ENCODE measurements around the gene PCSK6.
A peak's percentile ranks its signal among the peaks of the same experiment; 100 is the strongest.
"Not testable (repeated sequence)": the region's sequence is repeated elsewhere in the genome, so short reads cannot be mapped to it uniquely, and the experiment has no call there.

PCSK6 gene

DNA sequence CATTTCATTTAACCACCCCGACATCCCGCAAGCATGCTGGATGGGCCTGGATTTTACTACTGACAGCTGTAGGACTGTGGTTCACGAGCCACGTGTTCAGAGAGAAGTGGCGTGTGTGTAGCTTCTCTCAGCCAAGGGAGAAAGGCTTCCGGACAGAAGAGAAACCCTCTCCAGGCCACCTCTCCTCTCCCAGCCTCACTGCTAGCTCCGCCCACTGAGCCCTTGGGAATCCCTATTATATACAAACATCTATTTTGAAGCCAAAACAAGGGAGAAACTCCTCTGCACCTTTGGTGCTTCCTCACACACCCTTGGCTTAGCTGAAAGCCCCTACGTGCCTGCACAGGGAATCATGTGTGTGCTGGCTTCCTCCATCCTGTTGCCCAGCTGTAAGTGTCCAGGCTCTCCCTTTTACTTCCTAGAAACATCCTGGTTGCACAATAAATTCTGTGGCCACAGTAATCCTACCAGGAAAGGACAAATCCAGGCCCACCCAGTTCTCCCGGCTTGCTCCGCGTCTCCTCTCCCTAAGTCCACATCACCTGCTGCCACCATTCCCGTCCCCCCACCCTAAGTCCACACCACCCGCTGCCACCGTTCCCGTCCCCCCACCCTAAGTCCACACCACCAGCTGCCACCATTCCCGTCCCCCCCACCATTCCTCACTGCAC, 30.5 kb downstream of the PCSK6 start:
- no peak for DNase-seq

DNA sequence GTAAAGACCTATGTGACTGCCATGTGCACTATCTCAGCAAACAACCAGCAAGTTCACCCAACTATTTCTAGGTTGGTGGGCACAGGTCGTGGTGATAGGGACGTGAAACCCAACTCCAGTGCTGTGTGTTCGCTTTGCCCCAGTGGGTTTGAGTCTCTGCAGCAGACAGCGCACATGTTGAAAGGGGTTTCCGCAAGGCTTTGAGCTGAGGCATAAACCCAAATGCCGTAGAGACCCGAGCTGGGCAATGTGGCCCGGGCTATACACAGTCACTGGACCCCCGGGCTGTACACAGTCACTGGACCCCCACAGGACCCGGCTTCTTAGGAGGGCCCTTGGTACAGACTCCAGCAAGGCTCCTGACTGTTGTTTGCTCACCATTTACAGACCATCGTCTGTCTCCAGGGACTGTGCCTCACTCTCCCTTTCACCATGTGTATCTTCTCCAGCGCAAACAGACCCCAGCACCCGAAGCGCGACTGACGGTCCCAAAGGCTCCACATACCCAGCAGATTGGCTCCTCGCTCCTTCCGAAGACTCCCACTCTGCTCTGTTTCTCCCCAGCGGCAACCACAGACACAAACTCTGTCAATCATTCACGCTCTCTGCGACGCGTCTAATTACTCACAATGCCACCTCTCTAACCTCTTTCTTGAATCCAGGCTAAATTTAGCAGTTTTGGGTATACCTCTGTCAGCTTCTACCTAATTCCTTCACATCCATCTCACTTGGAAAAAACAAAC, 31.2 kb downstream of the PCSK6 start:
- no peak for DNase-seq

DNA sequence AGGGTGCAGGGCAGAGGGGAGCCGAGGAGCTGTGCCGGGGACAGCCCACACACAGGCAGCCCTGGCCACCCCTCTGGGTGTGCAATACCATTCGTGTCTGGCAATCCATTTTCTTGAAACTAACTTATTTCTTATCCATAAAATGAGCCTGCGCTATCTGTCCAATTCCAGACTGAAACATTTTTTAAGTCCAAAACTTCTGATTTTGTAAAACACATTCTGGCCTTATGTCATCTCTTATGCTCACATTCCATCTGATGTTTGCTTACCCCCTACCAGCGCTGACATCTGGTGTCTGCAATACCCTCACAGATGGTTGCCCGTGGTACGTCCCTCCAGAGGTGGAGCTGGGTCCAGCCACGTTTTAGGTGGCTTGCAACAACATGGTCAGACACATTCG, 31.8 kb downstream of the PCSK6 start:
- no peak for DNase-seq

DNA sequence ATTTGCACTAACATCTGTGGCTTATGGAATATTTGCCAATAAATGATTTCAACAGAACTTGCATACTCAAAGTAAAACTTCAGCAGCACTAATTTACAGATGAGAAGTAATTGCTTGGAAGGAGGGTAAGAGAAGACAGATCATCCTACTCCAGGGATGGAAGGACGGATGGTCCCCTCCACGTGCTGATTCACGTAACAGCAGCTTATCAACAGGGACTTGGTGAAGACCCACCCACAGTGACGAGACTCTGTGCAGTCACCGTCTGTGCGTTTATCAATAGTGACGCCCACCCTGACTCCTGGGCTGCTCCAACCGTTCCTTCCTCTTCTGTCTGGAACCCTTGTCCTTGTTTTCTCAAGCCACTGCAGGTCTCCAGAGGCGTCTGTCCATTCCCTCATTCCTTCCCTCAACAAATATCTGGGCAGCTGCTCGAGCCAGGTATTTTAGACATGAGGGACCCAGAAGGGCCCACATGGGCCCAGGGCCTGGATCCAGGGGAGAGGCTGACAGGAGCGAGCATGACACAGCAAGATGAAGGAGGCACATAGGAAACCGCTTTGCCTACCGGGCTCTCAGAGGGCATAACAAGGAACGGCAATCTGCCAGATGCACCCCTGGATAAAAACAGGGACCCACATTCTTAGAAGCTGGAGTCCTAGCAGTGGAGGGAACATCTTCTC, 33.3 kb downstream of the PCSK6 start:
- no peak for DNase-seq

DNA sequence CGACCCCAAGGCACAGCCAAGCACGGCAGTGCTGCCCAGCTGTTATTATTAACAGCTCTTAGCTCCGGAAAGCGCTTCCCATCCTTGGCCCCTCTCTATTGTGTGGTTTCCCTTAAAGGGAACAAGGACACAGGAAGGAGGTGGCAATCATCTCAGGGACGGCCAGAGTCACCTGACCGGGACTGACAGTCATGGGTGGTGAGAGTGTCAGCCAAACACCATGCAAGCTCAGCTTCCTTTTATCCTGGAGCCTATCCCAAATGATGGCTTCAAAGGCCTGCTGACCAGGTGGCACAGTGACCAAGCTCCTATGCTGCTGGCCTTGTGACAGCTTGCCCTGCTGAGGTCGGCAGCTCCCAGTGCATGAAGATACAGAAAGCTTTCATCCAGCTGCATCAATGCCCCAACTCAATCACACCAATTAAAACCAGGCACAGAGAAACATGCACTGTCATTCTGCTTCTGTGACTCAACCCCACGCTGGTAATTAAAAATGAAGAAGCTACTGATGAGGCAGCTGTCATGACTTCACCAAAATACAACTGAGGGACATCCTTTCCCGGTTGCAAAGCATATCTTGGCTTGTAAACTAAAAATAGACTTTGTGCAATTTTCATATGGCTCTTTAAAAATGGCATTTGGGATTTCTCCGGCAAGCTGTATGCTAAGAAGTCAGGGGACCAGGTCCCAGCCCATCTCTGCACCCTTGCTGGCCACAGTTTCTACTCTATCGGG, 34.0 kb downstream of the PCSK6 start:
- DNase-seq = peak in 1 of 2 donors; percentile 47

DNA sequence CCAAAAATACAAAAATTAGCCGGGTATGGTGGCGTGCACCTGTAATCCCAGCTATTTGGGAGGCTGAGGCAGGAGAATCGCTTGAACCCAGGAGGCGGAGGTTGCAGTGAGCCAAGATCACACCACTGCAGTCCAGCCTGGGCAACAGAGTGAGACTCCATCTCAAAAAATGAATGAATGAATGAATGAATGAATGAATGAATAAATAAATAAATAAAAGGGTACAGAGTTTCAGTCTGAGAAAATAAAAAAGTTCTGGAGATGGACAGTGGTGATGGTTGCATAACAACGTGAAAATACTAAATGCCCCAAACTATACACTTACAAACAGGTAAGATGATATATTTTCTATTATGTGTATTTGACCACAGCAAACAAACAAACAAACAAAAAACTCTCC, 34.7 kb downstream of the PCSK6 start:
- DNase-seq = not testable (repeated sequence)

DNA sequence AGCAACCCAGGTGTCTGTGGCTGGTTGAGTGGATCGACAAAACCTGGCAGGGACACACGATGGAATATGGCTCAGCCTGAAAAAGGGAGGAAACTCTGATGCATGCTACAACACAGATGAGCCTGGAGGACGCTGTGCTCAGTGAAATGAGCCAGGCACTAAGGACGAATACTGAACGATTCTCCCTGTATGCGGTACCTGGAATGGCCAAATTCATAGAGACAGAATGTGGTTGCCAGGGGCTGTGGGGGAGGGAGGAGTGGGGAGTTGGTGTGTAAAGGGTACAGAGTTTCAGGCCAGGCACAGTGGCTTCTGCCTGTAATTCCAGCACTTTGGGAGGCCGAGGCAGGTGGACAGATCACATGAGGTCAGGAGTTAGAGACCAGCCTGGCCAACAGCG, 35.1 kb downstream of the PCSK6 start:
- DNase-seq = no peak

DNA sequence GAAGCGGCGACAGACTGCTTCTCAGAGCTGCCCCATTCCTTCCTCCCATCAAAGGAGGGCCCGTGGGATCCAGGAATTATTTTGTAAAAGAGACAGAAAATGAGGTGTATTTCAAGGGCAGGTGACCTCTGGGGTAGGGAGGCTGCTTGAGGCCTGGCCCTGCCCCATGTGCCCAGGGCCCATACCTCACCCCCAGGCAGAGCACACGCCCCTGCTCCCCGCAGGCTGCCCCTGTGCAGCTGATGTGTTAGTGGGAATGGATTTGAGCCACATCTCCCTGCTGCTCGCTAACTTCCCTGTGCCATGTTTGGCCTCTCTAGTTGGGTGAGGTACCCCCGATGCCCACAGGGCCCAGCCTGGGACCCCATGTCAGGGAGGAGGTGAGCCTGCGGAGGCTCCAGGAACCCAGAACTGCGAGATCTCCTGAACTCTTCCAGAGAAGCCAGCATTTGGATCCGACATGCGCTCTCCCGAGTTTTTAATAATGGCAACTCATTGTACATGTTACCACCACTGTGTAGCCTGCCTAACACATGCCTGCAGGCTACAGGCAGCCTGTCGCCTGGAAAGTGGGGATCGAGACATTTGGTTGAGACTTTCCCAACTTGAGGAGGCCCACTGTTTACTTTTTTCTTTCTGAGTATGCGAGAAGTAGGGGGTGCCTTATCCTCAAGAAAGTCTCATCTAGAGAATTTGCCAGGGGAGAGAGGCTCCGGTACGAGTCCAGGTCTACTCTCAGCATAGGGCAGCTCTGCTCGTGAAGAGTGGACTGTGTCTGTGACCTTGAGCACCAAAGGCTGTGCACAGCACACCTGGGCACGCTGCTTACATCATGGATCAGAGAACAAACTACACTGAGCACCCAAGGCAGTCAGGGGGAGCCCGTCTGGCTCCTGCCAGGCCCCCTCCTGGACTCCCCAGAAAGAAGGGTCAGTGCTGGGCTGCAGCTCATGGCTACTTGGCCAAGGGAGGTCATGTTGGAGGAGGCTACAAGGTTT, 36.1 kb downstream of the PCSK6 start:
- DNase-seq = no peak

DNA sequence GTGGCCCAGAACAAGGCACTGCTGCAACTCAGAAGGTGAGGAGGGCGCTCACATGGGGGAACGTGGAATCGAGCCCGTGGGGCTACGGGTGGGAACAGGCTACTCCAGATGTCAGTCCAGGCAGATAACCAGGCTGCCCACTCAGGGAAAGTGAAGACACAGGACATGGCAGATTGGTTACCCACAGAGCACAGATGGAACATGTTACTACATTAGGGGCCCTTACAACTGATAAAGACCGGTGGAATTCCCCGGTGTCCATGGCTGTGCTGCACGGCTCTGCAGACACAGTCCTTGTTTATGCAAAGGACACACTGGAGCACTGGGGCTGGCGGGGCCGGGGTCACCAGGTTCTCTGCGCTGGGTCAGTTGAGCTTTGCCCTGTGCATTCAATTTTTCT, 36.9 kb downstream of the PCSK6 start:
- DNase-seq = no peak

DNA sequence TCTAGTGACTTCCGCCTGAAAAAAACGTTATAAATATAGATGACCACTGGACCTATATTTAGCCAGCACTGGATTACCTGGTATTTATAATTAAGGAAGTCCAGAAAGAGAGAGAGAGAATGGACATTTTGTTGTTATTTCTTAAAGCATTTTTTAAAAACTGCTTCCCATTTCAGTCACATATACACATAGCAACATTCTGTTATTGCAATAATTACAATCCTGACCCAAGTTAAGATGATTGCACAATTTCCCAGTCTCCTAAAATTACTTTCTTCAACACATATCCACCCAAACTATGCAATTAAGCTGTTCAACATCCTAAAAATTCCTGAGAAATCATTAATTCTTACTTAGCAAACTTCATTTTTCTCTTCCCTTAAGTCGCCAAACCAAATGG, 37.7 kb downstream of the PCSK6 start:
- DNase-seq = no peak

DNA sequence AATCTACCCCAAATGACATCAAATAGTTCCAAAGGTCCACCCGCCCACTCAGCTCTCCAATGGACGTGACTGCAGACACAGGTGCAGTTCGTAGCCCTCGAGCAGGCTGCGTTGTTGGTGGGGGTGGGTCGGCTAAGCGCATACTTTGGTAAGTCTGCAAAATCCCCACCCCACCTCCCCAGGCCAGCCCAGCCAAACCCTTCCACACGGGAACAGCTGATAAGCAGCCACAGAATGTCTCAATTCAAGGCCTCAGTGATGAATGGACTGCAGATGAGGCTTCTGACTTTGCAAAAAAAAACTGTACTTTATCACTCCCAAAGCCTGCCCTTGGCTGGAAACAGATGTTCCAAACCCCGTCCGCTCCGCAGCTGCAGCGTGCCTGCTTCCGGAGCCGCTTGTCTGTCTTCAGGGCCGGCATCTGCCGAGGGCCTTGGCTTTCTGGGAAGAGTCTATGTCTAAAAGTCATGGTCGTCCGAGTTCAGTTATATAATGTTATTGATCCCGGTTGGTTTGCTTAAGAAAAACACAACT, 38.2 kb downstream of the PCSK6 start:
- DNase-seq = no peak

DNA sequence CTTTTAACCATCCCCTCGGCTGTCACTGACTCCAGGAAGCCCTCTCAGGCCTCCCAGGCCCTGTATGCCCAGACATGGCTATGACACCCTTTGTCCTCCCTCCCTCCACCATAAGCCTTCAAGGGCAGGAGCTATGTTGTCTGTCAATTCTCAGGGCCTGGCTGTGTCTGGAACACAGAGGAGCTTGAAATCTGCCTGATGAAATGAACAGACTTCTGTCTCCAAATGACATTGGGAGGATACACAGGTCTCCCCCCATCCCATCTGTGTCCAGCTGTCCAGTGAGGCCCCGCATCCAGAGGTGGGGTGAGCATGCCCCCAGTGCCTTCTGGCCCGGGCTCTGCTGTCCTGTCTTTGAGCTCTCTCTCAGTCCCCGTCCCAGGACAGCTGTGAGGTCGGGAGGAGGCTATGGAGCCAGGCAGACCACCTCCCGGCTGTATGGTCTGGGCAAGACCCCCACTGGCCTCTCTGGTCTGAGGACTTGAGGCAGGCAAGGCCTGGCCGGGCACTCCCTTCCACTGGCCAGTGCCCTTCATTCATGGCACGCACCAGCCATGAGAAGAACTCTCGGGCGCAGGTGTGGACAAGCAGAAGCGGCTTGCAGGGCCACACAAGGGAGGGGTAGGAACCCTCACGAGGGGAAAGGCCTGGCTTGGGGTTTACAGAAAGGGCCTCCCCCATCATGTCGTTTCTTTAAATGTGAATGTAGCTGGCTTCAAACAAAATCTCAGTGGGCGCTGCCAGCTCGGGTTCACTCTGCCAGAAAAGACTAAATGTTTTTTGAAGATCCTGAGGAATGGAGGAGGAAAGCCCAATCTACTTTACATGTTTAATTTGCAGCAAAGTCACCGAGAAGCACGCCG, 38.9 kb downstream of the PCSK6 start:
- no peak for DNase-seq

DNA sequence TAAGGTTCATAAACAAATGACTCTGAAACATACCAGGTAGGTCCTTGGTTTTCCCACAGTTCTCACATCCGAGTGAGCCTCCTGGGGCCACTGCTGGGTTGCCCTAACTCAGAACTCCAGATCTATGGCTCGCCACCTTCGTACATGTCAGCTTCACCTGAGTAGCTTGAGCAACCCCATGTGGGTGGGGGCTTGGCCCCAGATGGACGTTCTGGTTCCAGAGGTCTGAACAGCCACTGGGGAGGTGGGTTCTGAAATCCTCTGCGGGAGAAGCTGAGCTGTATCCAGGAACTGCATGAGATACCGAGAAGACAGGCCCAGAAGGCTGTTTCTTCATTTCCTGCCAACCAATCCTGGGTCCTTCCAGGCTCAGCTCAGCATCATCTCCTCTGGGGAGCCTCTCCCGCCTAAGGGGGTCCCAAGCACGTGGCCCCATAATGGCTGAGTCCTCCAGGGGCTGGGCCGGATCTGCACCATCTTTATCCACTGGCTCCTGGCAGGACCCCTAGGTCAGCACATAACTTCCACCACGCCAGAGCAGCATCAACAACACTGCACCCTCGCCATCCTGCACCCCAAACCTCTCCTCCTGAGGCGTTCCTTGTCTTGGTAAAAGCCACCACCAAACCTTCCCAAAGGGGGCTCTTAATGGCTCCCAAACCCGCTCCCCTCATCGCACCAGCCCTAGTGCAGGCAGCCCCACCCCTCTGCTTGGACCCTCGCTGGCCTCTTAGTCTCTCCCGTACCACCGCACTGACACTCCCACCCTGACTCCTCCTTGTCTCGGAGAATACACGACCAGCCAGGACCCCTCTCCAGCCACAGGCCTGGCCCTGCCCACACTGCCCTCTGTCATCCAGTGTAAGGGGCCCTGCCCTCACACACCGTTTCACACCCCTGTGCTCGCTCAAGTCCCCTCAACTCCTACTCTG, 39.8 kb downstream of the PCSK6 start:
- DNase-seq = no peak

DNA sequence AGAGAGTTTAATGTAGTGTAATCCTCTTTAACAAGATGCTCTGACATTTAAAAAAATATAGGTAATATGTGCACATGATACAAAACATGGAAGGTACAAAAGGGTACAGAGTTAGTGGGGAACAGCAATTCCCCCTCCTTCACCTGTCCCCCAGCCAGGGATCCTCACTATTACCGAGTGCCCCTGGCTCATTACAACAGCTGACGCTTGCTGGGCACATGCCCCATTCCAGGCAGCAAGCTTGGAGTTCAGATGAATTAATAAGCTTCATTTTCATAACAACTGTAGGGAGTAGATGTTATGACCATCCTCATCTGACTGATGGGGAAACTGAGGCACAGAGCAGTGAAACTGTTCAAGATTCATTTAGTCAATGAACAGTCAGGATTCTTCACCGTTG, 41.2 kb downstream of the PCSK6 start:
- no peak for DNase-seq

DNA sequence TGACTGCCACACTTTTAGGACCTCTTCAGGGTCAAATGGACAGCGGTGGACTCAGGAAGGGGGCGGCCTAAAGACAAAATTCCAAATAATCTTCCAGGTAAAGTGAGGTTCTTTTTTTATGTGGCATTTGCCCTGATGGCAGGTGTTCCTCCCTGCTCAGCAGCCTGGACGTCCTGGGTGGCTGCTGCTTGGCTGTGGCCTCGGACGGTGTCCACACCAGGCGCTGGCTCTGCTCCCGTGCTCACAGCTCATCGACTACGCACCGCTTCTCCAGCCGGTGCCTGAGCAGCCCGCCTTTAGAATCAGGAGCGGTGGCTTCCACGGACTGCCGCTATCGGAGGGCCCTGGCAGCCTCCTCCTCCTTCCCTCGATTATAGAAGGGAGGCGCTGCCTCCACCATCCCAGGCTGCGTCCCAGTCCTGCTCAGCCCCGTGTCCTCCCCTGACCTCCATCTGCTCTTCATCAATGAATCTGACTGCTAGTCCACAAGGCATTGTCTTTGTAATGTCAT, 41.9 kb downstream of the PCSK6 start:
- no peak for DNase-seq

DNA sequence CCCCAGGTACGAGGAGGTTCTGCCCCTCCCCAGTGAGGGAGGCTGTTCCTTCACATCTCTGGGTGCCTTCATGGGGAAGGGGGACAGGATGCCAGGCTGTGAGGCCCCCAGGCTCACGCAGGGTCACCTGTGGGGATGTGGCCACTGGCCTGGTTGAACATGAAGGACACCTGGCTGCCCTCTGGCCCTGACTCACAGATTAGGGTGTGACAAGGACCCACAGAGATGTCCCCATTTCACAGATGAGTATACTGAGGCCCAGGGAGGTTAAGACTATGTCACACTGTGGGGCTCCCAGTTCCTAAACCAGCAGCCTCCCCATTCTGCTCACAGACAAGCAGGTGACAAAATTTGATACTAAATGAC, 42.4 kb downstream of the PCSK6 start:
- no peak for DNase-seq

DNA sequence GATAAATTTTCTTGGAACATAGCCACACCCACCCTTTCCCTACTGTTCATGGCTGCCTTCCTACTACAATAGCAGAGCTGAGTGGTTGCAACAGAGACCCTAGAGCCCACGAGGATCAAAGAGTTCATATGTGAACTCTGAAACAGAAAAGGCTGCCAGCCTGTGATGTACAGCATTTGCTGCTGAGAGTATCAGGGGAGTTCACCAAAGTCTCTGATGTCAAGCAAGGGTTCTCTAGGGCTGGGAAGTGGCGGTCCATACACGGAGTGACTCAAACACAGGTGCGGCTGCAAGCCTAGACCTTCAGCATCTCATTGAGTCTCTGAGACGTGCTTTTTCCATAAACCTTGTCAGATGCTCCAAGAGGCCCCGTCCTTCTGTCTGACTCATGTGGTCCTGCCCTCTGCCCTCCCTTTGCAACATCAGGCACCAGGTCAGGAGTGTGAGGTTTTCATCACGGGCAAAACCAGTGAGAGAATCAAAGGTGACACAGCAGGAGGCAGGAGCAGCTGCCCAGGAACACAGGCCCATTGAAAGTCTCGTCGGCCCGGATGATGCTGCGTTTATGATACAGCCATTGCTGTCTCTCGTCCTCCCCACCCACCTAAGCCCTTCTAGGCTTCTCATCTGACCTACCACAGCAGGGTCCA, 42.9 kb downstream of the PCSK6 start:
- no peak for DNase-seq

DNA sequence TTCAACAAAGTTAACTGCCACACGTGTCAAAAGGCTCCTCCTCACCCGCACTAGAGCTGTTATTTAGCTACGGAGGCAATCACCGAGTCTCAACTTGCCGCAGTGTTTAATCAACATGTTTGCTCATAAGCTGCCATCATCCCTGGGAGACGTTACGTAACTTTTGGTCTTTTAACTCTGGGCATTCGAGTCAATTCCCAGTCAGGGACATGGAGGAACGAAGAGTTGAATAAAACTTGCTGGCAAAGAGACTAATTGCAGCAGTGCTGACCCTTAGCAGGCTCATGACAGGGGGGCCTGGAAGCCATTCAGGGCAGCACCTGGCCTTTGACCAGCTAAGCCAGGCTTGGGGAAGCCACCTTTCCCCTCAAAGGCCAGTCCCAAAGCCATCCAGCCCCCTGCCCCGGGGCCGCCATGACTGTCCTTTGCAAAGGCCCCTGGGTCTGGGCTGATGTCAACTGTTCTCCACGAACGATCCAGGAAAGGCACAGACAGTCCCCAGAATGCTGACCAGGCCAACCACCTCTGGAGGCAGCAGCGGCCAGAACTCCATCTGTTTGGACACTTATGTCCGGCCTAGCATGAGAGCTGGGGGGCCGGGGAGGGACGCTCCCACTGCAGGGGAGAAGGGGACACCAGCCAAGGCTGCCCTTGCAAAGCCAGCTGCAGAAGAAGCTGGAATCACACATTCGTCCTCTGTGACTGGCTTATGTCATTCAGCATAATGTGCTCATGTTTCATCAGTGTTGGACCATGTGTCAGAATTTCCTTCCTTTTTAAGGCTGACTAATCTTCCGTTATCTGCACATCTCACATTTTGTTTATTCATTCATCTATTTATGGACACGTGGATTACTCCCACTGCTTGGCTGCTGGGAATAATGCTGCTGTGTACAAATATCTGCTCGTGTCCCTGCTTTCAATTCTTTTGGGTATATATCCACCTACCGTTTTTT, 43.7 kb downstream of the PCSK6 start:
- no peak for DNase-seq
